Psoas muscle (tissue), 8 donors: ENCODE data around the gene NUP160. TPM values are rescaled to one million over a fixed set of nuclear protein-coding genes. Genes with fewer than 3 reads are reported as not detected.

Source experiments
- ATAC-seq, 4 donors: fragments of 200-7000 bp; cut with Tn5 transposase; one replicate each; pipeline ENCODE4 v1.9.1; 2020; ENCODE audit warnings: moderate library complexity in 3 of 4, mild to moderate bottlenecking in 2 of 4
- DNase-seq, 2 donors: peaks; one replicate each; pipeline ENCODE4 v3.0.0-alpha.2; 2020
- H3K27ac ChIP-seq: fragments of 200-600 bp; one replicate; pipeline ENCODE4 v1.8.0; 2022
- H3K27me3 ChIP-seq, 3 donors: fragments of 200-600 bp in 1 of 3; one replicate each; pipeline versions ENCODE4 v1.6.1 to v1.8.0; 2013 to 2022; ENCODE audit warnings: low read length in 2 of 3, mild to moderate bottlenecking in 2 of 3, moderate library complexity in 1 of 3; ENCODE audit not compliant: insufficient read depth in 3 of 3
- H3K36me3 ChIP-seq, 2 donors: fragments of 200-600 bp in 1 of 2; one replicate each; pipeline versions ENCODE4 v1.6.1 to v1.8.0; 2013 to 2022; ENCODE audit warnings: low read depth in 1 of 2, mild to moderate bottlenecking in 1 of 2, moderate library complexity in 1 of 2; ENCODE audit not compliant: insufficient read depth in 1 of 2
- H3K4me1 ChIP-seq: fragments of 200-600 bp; one replicate; pipeline ENCODE4 v1.8.0; 2022
- H3K4me3 ChIP-seq: fragments of 200-600 bp; one replicate; pipeline ENCODE4 v1.8.0; 2022; ENCODE audit warnings: mild to moderate bottlenecking
- H3K9me3 ChIP-seq: fragments of 200-600 bp; one replicate; pipeline ENCODE4 v1.8.0; 2022
- CTCF ChIP-seq: fragments of 200-600 bp; IDR thresholded peaks from one replicate; pipeline ENCODE4 v1.8.0; 2022; ENCODE audit warnings: antibody characterized with exemption
- WGBS, 3 donors: extraction: QIAGEN DNeasy Blood & Tissue Kit; methylation state at CpG; one replicate each; pipeline versions ENCODE4 v1.1.6 to v1.1.7; 2013; 5-methylcytosine and 5-hydroxymethylcytosine counted together
- intact Hi-C, 2 donors: fragments of 100-400 bp; cut with DNase I; formaldehyde crosslinking; loops; one replicate each; pipeline versions ENCODE4 v1.11.0 to v1.14.2; 2022
- polyA plus RNA-seq, 3 donors: library from polyadenylated mRNA; stranded (reverse); fragments of 200-250 nt; gene quantifications; one replicate each; pipeline ENCODE4 v1.2.3, GENCODE V29; 2013
- total RNA-seq, 4 donors: library from RNA; stranded (reverse); fragmentation: NEBNext Ultra II Directional in 2 of 4; extraction: Animal tissue kit (Norgen Biotek cat#: 25700) in 2 of 4; gene quantifications; one replicate each; pipeline versions ENCODE4 v1.2.1 to v1.2.4, GENCODE V29; 2021 to 2023
- donor health status: healthy with polysubstance abuse.
- donor health status: DM: no; HTN: no; CAD: no; lungs with moderate emphysema.
- donor health status: Bipolar disorder and iron deficiency.
- donor health status: healthy.
- donor health status: DM: yes; HTN: yes; CAD: no.
- donor health status: DM: no; HTN: no; CAD: no.
- donor health status: DM: no; HTN: no; CAD: no.
- donor health status: DM: yes; HTN: yes; CAD: no.

Gene NUP160
- total and polyA plus RNA-seq, 7 donors: 5.5 to 14.0 (median 11.3) TPM

- intact Hi-C loops: no loop called here
- H3K27ac ChIP-seq: no peak overlapping the region
These were observed 13.6 kb upstream of the NUP160 start for GRCh38 chr11:47861728-47862127.

DNA sequence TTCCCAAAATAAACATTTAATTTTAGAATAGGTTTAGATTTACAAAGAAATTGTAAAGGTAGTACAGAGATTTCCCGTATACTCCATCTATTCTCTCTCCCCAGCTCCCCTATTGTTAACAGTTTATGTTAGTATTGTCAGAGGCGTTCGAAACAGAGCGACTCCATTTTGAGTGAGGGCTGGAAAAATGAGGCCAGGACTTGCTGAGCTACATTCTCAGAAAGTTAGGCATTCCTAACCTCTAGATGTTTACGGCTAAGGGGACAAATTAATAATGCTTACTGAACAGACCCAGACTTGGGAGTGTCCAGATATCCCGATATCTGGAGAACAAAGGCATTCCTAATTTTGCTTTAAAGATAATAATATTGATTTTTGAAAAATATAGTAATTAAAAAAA, 12.4 kb upstream of the NUP160 start:
- DNase-seq (no peak), ATAC-seq (no peak)
- no peak for TF ChIP-seq CTCF
- Histone ChIP-seq H3K27ac (no peak overlapping the region), H3K9me3 (no peaks in the 10 kb centered on the region), H3K4me3 (no peak overlapping the region), H3K4me1 (no peaks in the 10 kb centered on the region), H3K36me3 (no peaks in the 10 kb centered on the region), H3K27me3 (no peaks in the 10 kb centered on the region)
- intact Hi-C loops: no loop called here
- 87 to 94% (median 93%) methylated on average over 6 of the region's 6 CpGs for WGBS, 3 donors

More at GRCh38 chr11:47861728-47862127, 13.6 kb upstream of the NUP160 start:
- 64 to 68% (median 65%) methylated on average over 4 of the region's 4 CpGs for WGBS, 3 donors
- Histone ChIP-seq H3K9me3 (no peaks in the 10 kb centered on the region), H3K36me3 (no peaks in the 10 kb centered on the region), H3K4me1 (no peaks in the 10 kb centered on the region), H3K4me3 (no peak overlapping the region), H3K27me3 (no peaks in the 10 kb centered on the region)
- DNase-seq: no peak
- TF ChIP-seq CTCF: no peak
- no peak for ATAC-seq

GRCh38 chr11:47857892-47858543, 9.9 kb upstream of the NUP160 start:
- WGBS, 3 donors: 16 to 26% (median 20%) methylated on average over 10 of the region's 10 CpGs
- Histone ChIP-seq H3K36me3 (no peaks in the 10 kb centered on the region), H3K27ac (no peak overlapping the region), H3K4me3 (no peak overlapping the region), H3K9me3 (no peaks in the 10 kb centered on the region), H3K27me3 (no peaks in the 10 kb centered on the region), H3K4me1 (no peaks in the 10 kb centered on the region)
- DNase-seq: no peak
- no peak for TF ChIP-seq CTCF
- no peak for ATAC-seq
- intact Hi-C loops: loop anchor here (5.0 to 10.0 kb wide), 2 partner anchors 247 to 249 kb away; no protein-coding TSS in a partner anchor

DNA sequence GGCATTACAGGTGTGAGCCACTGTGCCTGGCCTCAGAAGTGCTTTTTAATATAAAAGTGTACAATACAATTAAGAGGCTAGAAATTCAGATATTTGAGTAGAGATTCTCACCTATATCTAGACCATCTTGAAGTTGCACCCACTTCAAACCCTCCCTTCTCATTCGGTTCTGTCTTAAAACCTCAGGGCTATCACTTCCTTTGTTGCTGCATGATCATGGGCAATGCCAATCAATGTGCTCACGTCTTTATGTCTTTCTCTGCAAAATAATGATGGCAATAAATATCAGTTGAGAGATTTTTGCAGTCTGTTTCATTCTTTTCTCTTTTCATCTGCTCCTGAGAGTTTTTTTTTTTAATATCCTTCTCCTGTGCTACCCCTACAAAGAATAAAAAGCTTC, 9.3 kb upstream of the NUP160 start:
- ATAC-seq (no peak), DNase-seq (no peak)
- no peak overlapping the region for H3K27ac ChIP-seq
- no peaks in the 10 kb centered on the region for H3K27me3 ChIP-seq
- H3K36me3 ChIP-seq: no peaks in the 10 kb centered on the region
- H3K9me3 ChIP-seq: no peaks in the 10 kb centered on the region
- WGBS, 3 donors: 54 to 68% (median 57%) methylated on average over 2 of the region's 2 CpGs
- intact Hi-C loops: loop anchor here (5.0 to 10.0 kb wide), 2 partner anchors 247 to 250 kb away; no protein-coding TSS in a partner anchor
- TF ChIP-seq CTCF: no peak
- H3K4me1 ChIP-seq: no peaks in the 10 kb centered on the region
- H3K4me3 ChIP-seq: no peak overlapping the region

- H3K4me3 ChIP-seq: no peak overlapping the region
- no peak for TF ChIP-seq CTCF
- DNase-seq (no peak), ATAC-seq (no peak)
- no peaks in the 10 kb centered on the region for H3K4me1 ChIP-seq
- no peaks in the 10 kb centered on the region for H3K27me3 ChIP-seq
- H3K36me3 ChIP-seq: no peaks in the 10 kb centered on the region
- H3K9me3 ChIP-seq: no peaks in the 10 kb centered on the region
- intact Hi-C loops: loop anchor here (5.0 to 10.0 kb wide), 2 partner anchors 249 to 251 kb away; no protein-coding TSS in a partner anchor
- no peak overlapping the region for H3K27ac ChIP-seq
- 27 to 37% (median 27%) methylated on average over 2 of the region's 2 CpGs for WGBS, 3 donors
These were observed 8.0 kb upstream of the NUP160 start for GRCh38 chr11:47856186-47856585.
